ENCODE results near the gene TEX35. TPM values are rescaled to one million over a fixed set of nuclear protein-coding genes. Genes with fewer than 3 reads are reported as not detected.

The TEX35 gene
- polyA plus RNA-seq, 3 donors, result not detected

DNA sequence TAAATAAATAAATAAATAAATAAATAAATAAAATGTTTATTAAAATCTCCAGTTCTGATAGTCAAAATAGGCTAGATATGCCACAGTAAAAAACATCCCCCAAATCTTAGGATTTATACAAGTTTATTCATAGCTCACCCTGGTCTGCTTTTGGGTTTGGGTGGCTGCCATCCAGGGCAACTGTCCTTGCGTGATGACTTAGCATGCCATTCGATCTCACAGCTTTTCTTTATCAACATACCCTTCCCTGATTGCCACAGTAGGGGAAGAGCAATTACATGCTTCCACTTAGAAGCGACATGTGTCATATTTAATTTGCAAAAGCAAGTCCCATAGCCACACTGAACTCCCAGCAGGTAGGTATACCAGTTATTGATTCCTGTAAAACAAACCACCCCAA, 52.7 kb downstream of the TEX35 start:
- intact Hi-C loops (cut with micrococcal nuclease), result no loop called here
- Mint-ChIP-seq H3K27me3 (ENCODE audit: low read depth in 3 of 3) (peaks cover 0 to 2% (median 1%) of the 10 kb centered on the region in 3 donors), H3K4me1 (no peaks in the 10 kb centered on the region), H3K4me3 (no peak overlapping the region), H3K27ac (no peak overlapping the region), H3K9me3 (peaks cover 0 to 7% (median 2%) of the 10 kb centered on the region in 7 donors), H3K36me3 (no peaks in the 10 kb centered on the region)
- WGBS (ENCODE audit: insufficient coverage), result no CpG with 5 or more reads among the region's 3 CpGs
- H3K36me3 ChIP-seq (replicated peaks in 1 of 2; ENCODE audit: control insufficient read depth in 1 of 2, insufficient read depth in 2 of 2, low read length in 2 of 2), result no peaks in the 10 kb centered on the region
- H3K9me3 ChIP-seq (replicated peaks in 1 of 2; ENCODE audit: control insufficient read depth in 1 of 2, insufficient read depth in 1 of 2, low read length in 2 of 2), result no peaks in the 10 kb centered on the region
- H2AFZ ChIP-seq (ENCODE audit: insufficient read depth, low read depth, low read length, poor library complexity, severe bottlenecking), result no peak overlapping the region
- TF ChIP-seq, protein P1, sequence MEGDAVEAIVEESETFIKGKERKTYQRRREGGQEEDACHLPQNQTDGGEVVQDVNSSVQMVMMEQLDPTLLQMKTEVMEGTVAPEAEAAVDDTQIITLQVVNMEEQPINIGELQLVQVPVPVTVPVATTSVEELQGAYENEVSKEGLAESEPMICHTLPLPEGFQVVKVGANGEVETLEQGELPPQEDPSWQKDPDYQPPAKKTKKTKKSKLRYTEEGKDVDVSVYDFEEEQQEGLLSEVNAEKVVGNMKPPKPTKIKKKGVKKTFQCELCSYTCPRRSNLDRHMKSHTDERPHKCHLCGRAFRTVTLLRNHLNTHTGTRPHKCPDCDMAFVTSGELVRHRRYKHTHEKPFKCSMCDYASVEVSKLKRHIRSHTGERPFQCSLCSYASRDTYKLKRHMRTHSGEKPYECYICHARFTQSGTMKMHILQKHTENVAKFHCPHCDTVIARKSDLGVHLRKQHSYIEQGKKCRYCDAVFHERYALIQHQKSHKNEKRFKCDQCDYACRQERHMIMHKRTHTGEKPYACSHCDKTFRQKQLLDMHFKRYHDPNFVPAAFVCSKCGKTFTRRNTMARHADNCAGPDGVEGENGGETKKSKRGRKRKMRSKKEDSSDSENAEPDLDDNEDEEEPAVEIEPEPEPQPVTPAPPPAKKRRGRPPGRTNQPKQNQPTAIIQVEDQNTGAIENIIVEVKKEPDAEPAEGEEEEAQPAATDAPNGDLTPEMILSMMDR (IDR thresholded peaks at IDR 0.05), result no peak
- H3K9ac ChIP-seq (ENCODE audit: insufficient read depth, low read length, poor library complexity, severe bottlenecking), result no peak overlapping the region
- DNase-seq, result no peak
- no peaks in the 10 kb centered on the region for H4K20me1 ChIP-seq (ENCODE audit: insufficient read depth, low read length)
- no peak overlapping the region for H3K4me3 ChIP-seq (replicated peaks in 1 of 3; ENCODE audit: low read depth in 2 of 3, low read length in 3 of 3)
- no peak overlapping the region for H3K27ac ChIP-seq (ENCODE audit: low read depth in 1 of 2, low read length in 2 of 2)
- no peaks in the 10 kb centered on the region for H3K79me2 ChIP-seq (ENCODE audit: insufficient read depth, low read length)
- H3K4me1 ChIP-seq (ENCODE audit: control insufficient read depth in 1 of 2, insufficient read depth in 2 of 2, low read length in 2 of 2), result no peaks in the 10 kb centered on the region
- H3K4me2 ChIP-seq (replicated peaks; ENCODE audit: extremely low read depth, low read length, poor library complexity, severe bottlenecking), result no peak overlapping the region
- H3K27me3 ChIP-seq (ENCODE audit: control insufficient read depth in 2 of 2, insufficient read depth in 2 of 2, low read length in 2 of 2), result no peaks in the 10 kb centered on the region

DNA sequence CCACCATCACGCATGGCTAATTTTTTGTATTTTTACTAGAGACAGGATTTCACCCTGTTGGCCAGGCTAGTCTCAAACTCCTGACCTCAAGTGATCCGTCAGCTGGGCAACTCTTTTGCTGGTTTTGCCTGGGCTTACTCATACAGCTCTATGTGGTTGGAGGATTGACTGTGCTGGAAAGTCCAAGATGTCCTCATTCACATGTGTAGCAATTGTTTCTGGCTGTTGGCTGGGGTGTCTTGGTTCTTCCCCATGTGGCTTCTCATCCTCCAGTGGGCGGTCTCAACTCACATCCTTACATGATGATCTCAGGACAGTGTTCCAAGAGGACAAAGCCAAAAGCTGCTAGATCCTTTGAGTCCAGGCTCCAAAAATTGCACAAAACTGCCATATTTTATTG, 53.3 kb downstream of the TEX35 start:
- Mint-ChIP-seq H3K9me3 (peaks cover 0 to 7% (median 0%) of the 10 kb centered on the region in 7 donors), H3K27me3 (ENCODE audit: low read depth in 3 of 3) (peaks cover 0 to 2% (median 1%) of the 10 kb centered on the region in 3 donors), H3K27ac (no peak overlapping the region), H3K36me3 (no peaks in the 10 kb centered on the region), H3K4me1 (no peaks in the 10 kb centered on the region), H3K4me3 (no peak overlapping the region)
- 92% methylated on average over 2 of the region's 3 CpGs for WGBS (ENCODE audit: insufficient coverage)
- peak in 1 of 3 donors; percentile 14 for DNase-seq
- no peak overlapping the region for H2AFZ ChIP-seq (ENCODE audit: insufficient read depth, low read depth, low read length, poor library complexity, severe bottlenecking)
- H3K79me2 ChIP-seq (ENCODE audit: insufficient read depth, low read length), result no peaks in the 10 kb centered on the region
- no peaks in the 10 kb centered on the region for H3K4me1 ChIP-seq (ENCODE audit: control insufficient read depth in 1 of 2, insufficient read depth in 2 of 2, low read length in 2 of 2)
- H3K4me2 ChIP-seq (replicated peaks; ENCODE audit: extremely low read depth, low read length, poor library complexity, severe bottlenecking), result no peak overlapping the region
- no peaks in the 10 kb centered on the region for H4K20me1 ChIP-seq (ENCODE audit: insufficient read depth, low read length)
- intact Hi-C loops (cut with micrococcal nuclease), result no loop called here
- H3K9me3 ChIP-seq (replicated peaks in 1 of 2; ENCODE audit: control insufficient read depth in 1 of 2, insufficient read depth in 1 of 2, low read length in 2 of 2), result no peaks in the 10 kb centered on the region
- H3K27me3 ChIP-seq (ENCODE audit: control insufficient read depth in 2 of 2, insufficient read depth in 2 of 2, low read length in 2 of 2), result no peaks in the 10 kb centered on the region
- TF ChIP-seq, protein P1 (IDR thresholded peaks at IDR 0.05), result no peak
- no peak overlapping the region for H3K9ac ChIP-seq (ENCODE audit: insufficient read depth, low read length, poor library complexity, severe bottlenecking)
- H3K4me3 ChIP-seq (replicated peaks in 1 of 3; ENCODE audit: low read depth in 2 of 3, low read length in 3 of 3), result no peak overlapping the region
- H3K27ac ChIP-seq (ENCODE audit: low read depth in 1 of 2, low read length in 2 of 2), result no peak overlapping the region
- no peaks in the 10 kb centered on the region for H3K36me3 ChIP-seq (replicated peaks in 1 of 2; ENCODE audit: control insufficient read depth in 1 of 2, insufficient read depth in 2 of 2, low read length in 2 of 2)

Data from CD14-positive monocyte (primary cell).